ENCODE results near the gene SLC36A2.

Gene SLC36A2

DNA sequence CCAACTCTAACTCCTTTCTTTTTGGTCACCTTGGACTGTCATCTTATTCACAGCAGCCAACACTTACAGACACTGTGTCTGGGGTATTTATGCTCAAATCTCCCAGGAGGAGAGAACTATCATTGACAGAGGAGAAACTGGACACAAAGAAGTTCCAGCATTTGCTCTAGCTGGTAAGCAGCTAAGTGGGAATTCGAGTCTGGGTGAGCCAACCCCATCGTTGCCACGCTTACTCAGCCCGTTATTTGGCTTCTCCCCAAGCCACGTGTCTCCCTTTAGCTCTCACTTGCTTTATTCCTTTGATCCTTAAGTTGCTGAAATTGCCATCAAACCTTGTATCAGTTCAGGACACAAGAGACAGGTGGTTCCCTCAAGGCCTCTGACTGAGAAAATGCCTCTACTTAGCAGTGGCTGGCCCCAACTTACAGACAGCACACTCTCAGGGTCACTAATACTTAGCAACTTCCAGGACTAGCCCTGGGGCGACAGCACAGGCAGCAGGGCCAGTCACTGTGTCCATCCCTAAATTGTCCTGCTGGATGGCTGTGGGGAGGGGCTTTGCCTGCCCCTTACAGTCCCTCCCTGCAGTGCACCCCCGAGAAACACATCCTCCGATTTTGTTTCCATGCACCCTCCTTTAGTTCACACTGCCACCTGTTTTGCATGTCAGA, 1.4 kb downstream of the SLC36A2 start:
- TF ChIP-seq ZFX (IDR thresholded peaks at IDR 0.05; ENCODE audit: borderline replicate concordance): no peak
- TF ChIP-seq, protein P1, sequence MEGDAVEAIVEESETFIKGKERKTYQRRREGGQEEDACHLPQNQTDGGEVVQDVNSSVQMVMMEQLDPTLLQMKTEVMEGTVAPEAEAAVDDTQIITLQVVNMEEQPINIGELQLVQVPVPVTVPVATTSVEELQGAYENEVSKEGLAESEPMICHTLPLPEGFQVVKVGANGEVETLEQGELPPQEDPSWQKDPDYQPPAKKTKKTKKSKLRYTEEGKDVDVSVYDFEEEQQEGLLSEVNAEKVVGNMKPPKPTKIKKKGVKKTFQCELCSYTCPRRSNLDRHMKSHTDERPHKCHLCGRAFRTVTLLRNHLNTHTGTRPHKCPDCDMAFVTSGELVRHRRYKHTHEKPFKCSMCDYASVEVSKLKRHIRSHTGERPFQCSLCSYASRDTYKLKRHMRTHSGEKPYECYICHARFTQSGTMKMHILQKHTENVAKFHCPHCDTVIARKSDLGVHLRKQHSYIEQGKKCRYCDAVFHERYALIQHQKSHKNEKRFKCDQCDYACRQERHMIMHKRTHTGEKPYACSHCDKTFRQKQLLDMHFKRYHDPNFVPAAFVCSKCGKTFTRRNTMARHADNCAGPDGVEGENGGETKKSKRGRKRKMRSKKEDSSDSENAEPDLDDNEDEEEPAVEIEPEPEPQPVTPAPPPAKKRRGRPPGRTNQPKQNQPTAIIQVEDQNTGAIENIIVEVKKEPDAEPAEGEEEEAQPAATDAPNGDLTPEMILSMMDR (IDR thresholded peaks at IDR 0.05): no peak
- H3K27ac ChIP-seq: no peak overlapping the region

DNA sequence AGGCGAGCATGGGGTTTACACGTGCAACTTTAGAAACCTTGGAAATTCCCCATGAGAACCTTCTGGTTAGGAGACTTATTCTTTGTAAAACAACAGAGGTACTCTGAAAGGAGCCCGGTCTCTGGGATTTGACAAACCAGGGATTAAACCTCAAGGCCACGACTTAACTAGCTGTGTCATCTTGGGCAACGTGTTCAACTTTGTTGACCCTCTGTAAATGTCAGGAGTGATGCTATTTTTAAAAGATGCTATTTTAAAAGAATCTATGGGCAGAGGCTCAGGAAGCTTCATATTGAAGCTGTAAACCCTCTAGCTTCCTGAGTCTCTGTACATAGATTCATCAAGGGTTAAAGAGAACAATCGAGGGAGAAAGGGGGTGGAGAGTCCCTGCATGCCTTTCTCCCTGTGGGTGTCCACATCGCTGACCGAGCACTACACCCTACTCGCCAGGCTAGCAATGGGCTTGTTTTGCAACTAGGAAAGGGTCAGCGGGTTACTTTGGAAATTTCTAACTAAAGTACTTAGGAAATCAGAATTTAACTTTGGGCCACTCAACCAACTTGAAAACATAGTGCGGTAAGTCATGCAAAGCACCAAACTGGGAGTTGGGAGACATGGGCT, 2.1 kb downstream of the SLC36A2 start:
- TF ChIP-seq, protein P1 (IDR thresholded peaks at IDR 0.05): no peak
- no peak for TF ChIP-seq ZFX (IDR thresholded peaks at IDR 0.05; ENCODE audit: borderline replicate concordance)
- H3K27ac ChIP-seq: no peak overlapping the region

- no peak for TF ChIP-seq ZFX (IDR thresholded peaks at IDR 0.05; ENCODE audit: borderline replicate concordance)
- TF ChIP-seq, protein P1 (IDR thresholded peaks at IDR 0.05): no peak
Measured at GRCh38 chr5:151344088-151344487, 3.3 kb downstream of the SLC36A2 start.

GRCh38 chr5:151340004-151340403, 7.4 kb downstream of the SLC36A2 start:
- H3K27ac ChIP-seq: no peak overlapping the region
- TF ChIP-seq, protein P1 (IDR thresholded peaks at IDR 0.05): no peak
- TF ChIP-seq ZFX (IDR thresholded peaks at IDR 0.05; ENCODE audit: borderline replicate concordance): no peak

More at GRCh38 chr5:151344088-151344487, 3.3 kb downstream of the SLC36A2 start:
- H3K27ac ChIP-seq: no peak overlapping the region

DNA sequence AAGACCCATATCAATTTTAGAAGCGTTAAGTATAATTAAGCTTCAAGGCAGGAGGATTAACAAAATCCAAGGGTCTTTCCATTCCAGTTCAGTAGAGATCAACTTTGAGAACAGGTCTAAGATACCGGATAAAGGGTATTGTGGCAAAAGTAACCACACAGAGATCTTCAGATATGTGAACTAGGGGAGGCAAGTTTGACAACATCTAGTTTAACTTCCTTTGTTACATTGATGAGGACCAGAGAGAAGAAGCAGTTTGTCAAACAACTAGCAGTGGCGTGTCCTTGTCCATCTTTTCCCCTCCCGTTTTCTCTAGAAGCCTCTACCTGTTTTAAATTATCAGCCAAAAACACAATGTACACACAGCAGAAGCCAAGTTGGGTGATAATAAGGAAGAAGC, 8.6 kb downstream of the SLC36A2 start:
- H3K27ac ChIP-seq: no peak overlapping the region
- TF ChIP-seq, protein P1 (IDR thresholded peaks at IDR 0.05): no peak
- TF ChIP-seq ZFX (IDR thresholded peaks at IDR 0.05; ENCODE audit: borderline replicate concordance): no peak

GRCh38 chr5:151332857-151333256, 14.5 kb downstream of the SLC36A2 start:
- TF ChIP-seq, protein P1 (IDR thresholded peaks at IDR 0.05): no peak
- no peak for TF ChIP-seq ZFX (IDR thresholded peaks at IDR 0.05; ENCODE audit: borderline replicate concordance)
- H3K27ac ChIP-seq: no peak overlapping the region

DNA sequence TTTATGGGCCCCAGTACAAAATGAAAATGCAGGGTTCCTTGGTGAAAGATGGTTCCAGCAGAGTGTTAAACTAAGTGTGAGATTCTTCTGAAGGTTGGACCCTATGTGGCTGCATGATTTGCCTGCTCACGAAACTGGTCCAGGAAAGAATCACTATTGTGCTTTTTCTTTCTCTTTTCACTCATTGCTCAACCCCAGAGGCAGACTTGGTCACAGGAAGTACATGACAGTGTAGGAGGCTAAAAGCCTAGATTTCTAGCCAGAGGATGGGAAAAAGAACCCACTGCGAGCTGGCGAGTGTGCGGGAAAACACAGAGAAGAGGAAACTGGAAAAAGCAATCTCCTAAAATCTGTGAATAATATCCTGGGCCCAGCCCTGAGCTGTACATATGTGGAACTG, 18.6 kb downstream of the SLC36A2 start:
- no peak overlapping the region for H3K27ac ChIP-seq
- TF ChIP-seq, protein P1 (IDR thresholded peaks at IDR 0.05): no peak
